ENCODE results near the gene TOPAZ1.

DNA sequence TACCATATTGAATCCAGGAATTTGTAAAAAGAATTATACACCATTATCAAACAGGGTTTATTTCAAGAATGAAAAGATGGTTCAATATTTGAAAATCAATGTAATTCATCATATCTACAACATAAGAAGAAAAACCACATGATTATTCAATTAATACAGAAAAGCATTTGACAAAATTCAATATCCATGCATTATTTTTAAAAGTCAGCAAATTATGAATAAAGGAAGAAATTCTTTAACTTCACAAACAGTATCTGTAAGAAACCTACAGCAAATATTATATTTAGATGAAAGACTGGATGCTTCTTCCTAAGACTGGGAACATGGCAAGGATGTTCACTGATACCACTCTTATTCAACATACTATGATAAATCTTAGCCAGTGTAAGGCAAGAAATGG lies 55.6 kb downstream of the TOPAZ1 start:
- TF ChIP-seq, protein P1, sequence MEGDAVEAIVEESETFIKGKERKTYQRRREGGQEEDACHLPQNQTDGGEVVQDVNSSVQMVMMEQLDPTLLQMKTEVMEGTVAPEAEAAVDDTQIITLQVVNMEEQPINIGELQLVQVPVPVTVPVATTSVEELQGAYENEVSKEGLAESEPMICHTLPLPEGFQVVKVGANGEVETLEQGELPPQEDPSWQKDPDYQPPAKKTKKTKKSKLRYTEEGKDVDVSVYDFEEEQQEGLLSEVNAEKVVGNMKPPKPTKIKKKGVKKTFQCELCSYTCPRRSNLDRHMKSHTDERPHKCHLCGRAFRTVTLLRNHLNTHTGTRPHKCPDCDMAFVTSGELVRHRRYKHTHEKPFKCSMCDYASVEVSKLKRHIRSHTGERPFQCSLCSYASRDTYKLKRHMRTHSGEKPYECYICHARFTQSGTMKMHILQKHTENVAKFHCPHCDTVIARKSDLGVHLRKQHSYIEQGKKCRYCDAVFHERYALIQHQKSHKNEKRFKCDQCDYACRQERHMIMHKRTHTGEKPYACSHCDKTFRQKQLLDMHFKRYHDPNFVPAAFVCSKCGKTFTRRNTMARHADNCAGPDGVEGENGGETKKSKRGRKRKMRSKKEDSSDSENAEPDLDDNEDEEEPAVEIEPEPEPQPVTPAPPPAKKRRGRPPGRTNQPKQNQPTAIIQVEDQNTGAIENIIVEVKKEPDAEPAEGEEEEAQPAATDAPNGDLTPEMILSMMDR (IDR thresholded peaks at IDR 0.05; ENCODE audit: poor library complexity), result no peak
- TF ChIP-seq EZH2 (IDR thresholded peaks at IDR 0.05; ENCODE audit: borderline replicate concordance) (no peak), EZH2phosphoT487 (IDR thresholded peaks at IDR 0.05; ENCODE audit: low read depth, severe bottlenecking, unreplicated experiment) (no peak)

Data from hepatocyte (in vitro differentiated cells).